Calu3 (cell line): ENCODE results near the gene LRP2. TPM values are rescaled to one million over a fixed set of nuclear protein-coding genes. Genes with fewer than 3 reads are reported as not detected.

Source experiments
- BruUV-seq: library from RNA; stranded (reverse); fragments of 400-500 nt; replicated peaks from 2 replicates; lab custom pipeline; 2021; lab: Mats Ljungman, UMichigan
- CTCF ChIA-PET: fragments of 300-600 bp; sonication (Branson Sonifier 250); formaldehyde crosslinking; loops from one replicate; lab custom pipeline; 2022; ENCODE audit warnings: antibody characterized with exemption; lab: Charles Lee
- DNase-seq: peaks from one replicate; pipeline ENCODE4 v3.0.0; 2022
- H3K27ac Mint-ChIP-seq: one replicate; pipeline ENCODE4 v1.8.0; 2022; ENCODE audit warnings: mixed read lengths; ENCODE audit not compliant: unreplicated experiment
- H3K27me3 Mint-ChIP-seq: one replicate; pipeline ENCODE4 v1.8.0; 2022; ENCODE audit warnings: mixed read lengths; ENCODE audit not compliant: unreplicated experiment
- H3K36me3 Mint-ChIP-seq: one replicate; pipeline ENCODE4 v1.8.0; 2022; ENCODE audit warnings: mild to moderate bottlenecking, moderate library complexity, mixed read lengths; ENCODE audit not compliant: insufficient read depth, unreplicated experiment
- H3K4me1 Mint-ChIP-seq: one replicate; pipeline ENCODE4 v1.8.0; 2022; ENCODE audit warnings: mild to moderate bottlenecking, low read depth, mixed read lengths; ENCODE audit not compliant: unreplicated experiment
- H3K4me3 Mint-ChIP-seq: one replicate; pipeline ENCODE4 v1.8.0; 2022; ENCODE audit warnings: mild to moderate bottlenecking, low read depth, moderate library complexity, mixed read lengths; ENCODE audit not compliant: unreplicated experiment
- H3K9me3 Mint-ChIP-seq: one replicate; pipeline ENCODE4 v1.8.0; 2022; ENCODE audit warnings: low read depth, mixed read lengths; ENCODE audit not compliant: unreplicated experiment
- intact Hi-C: fragments of 100-400 bp; cut with micrococcal nuclease; formaldehyde crosslinking; loops from one replicate; pipeline ENCODE4 v1.10.0; 2022; ENCODE audit not compliant: unreplicated experiment
- total RNA-seq: library from RNA; stranded (reverse); gene quantifications from 2 replicates; pipeline ENCODE4 v1.2.3, GENCODE V29; 2022
- TF ChIP-seq, protein P1 (sequence below): fragments of 200-600 bp; IDR thresholded peaks from one replicate; pipeline ENCODE4 v1.8.0; 2022; ENCODE audit warnings: antibody characterized with exemption; ENCODE audit not compliant: unreplicated experiment

LRP2 gene
- total RNA-seq, 1 experiment from 2014 or later = 0.66 TPM

DNA sequence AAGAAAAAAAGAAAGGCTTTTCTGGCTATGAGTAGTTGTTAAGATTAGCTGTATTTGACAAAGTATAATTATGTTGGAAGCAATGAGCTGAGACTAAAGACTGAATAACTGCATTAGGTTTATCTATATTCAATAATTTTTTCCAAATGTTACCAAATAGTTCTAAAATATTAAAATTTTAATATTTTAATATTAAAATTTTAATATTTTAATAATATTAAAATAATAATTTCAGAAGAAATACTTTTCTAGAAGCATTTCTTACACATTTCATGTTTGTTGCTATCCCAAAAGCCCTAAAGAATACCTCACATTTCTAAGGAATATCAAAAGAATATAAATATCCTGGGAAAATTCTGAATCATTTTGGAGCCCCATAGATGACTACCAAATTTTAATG, 74.7 kb downstream of the LRP2 start:
- no peak for DNase-seq
- Mint-ChIP-seq H3K9me3 (no peaks in the 10 kb centered on the region), H3K4me1 (no peaks in the 10 kb centered on the region), H3K36me3 (no peaks in the 10 kb centered on the region), H3K27ac (no peak overlapping the region), H3K27me3 (no peaks in the 10 kb centered on the region), H3K4me3 (no peak overlapping the region)
- TF ChIP-seq, protein P1, sequence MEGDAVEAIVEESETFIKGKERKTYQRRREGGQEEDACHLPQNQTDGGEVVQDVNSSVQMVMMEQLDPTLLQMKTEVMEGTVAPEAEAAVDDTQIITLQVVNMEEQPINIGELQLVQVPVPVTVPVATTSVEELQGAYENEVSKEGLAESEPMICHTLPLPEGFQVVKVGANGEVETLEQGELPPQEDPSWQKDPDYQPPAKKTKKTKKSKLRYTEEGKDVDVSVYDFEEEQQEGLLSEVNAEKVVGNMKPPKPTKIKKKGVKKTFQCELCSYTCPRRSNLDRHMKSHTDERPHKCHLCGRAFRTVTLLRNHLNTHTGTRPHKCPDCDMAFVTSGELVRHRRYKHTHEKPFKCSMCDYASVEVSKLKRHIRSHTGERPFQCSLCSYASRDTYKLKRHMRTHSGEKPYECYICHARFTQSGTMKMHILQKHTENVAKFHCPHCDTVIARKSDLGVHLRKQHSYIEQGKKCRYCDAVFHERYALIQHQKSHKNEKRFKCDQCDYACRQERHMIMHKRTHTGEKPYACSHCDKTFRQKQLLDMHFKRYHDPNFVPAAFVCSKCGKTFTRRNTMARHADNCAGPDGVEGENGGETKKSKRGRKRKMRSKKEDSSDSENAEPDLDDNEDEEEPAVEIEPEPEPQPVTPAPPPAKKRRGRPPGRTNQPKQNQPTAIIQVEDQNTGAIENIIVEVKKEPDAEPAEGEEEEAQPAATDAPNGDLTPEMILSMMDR = no peak
- BruUV-seq = no TSS peak
- intact Hi-C loops = no loop called here
- CTCF ChIA-PET = no interaction called here

DNA sequence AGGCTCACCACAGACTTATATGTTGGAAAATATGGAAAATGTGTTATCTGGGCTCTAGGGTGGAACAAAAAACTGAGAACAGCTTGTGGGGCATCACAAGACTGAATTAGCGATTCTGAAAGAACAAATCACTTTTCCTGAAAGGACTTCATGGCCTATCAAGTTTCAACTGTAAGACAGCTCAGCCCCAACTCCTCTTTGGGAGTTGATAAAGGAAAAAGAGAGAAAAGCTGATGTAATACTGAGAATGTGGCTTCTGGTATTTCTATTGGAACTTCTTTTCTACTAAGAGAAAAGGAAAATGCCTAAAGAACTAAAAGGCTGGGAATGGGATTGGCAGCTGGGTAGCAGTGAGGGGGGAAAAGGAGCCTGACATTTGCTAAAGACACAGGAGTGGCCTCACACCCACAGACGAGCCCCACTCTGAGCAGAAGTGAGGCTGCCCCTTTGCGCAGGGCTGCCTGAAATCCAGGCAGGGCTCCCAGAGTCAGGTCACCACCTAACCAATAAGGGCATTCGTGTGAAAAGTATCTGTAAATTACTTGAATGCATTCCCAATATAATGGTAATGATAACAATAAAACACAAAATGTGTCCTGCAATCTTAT, 75.6 kb downstream of the LRP2 start:
- Mint-ChIP-seq H3K4me3 (no peak overlapping the region), H3K36me3 (no peaks in the 10 kb centered on the region), H3K27me3 (no peaks in the 10 kb centered on the region), H3K4me1 (no peaks in the 10 kb centered on the region), H3K9me3 (no peaks in the 10 kb centered on the region), H3K27ac (no peak overlapping the region)
- CTCF ChIA-PET = no interaction called here
- no peak for DNase-seq
- intact Hi-C loops = no loop called here
- no TSS peak for BruUV-seq
- TF ChIP-seq, protein P1 = no peak

DNA sequence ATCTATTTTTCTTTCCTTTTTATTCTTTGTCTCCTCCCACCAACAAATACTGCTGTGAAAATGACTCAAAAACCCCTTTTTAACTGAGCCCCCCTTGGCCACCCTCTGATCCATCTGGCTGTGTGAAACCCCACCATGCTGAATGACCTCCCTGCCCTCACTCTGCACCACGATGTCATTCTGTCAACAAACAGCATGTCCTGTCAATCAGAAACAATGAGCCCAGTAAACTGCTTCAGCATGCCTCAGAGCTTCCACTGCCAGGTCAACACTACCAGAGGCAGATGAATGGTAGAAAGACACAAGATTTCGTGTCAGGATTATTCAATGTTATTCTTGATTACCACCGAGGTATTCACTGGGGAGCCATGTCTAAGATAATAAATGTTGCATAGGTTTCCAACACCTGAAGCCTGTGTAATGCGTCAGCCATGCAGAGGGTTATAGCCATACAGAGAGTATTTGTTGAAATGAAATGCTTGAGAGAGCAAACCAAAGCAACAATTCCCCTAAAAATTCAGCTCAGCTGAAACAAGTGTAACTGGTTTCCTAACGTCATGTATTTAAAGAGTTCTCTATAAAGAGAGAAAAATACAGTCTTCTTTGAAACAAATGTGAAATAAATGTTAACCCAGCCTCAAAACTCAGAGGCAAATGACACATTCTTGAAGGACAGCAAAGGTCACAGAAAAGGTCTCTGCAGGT, 76.7 kb downstream of the LRP2 start:
- Mint-ChIP-seq H3K4me1 (no peaks in the 10 kb centered on the region), H3K27ac (no peak overlapping the region)
- intact Hi-C loops = no loop called here

DNA sequence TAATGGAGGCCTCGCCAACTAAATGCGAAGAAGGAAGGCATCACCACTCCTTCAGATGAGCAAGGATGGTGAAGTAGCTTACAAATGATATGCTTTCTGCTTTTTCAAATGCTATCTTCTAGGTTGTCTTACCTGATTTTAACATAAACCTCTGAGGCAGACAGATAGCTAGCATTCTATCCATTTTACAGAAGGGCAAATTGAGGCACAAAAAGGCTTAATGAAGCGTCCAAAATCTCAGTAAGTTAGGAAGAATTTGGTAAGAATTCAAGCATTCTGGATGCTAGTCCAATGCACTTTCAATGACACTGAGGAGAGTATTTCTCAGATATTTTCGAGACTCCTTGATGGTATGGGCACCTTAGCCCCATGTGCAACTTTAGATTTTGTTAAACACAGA, 81.8 kb downstream of the LRP2 start:
- Mint-ChIP-seq H3K27ac (no peak overlapping the region), H3K36me3 (no peaks in the 10 kb centered on the region), H3K27me3 (no peaks in the 10 kb centered on the region), H3K4me3 (no peak overlapping the region), H3K9me3 (no peaks in the 10 kb centered on the region), H3K4me1 (no peaks in the 10 kb centered on the region)
- TF ChIP-seq, protein P1 = no peak
- CTCF ChIA-PET = no interaction called here
- no TSS peak for BruUV-seq
- DNase-seq = no peak
- intact Hi-C loops = no loop called here

More for the DNA sequence above, 76.7 kb downstream of the LRP2 start:
- H3K36me3 Mint-ChIP-seq = no peaks in the 10 kb centered on the region
- TF ChIP-seq, protein P1 = no peak
- CTCF ChIA-PET = no interaction called here
- H3K9me3 Mint-ChIP-seq = no peaks in the 10 kb centered on the region
- DNase-seq = no peak
- BruUV-seq = no TSS peak
- H3K27me3 Mint-ChIP-seq = no peaks in the 10 kb centered on the region
- no peak overlapping the region for H3K4me3 Mint-ChIP-seq
